Measurements from ENCODE around the gene HIPK3. TPM values are rescaled to one million over a fixed set of nuclear protein-coding genes. Genes with fewer than 3 reads are reported as not detected.
A peak's percentile ranks its signal among the peaks of the same experiment; 100 is the strongest.
"Not testable (repeated sequence)": the region's sequence is repeated elsewhere in the genome, so short reads cannot be mapped to it uniquely, and the experiment has no call there.

The HIPK3 gene
- 15.4 TPM for polyA plus RNA-seq (2013, experiment 1 of 2; ENCODE audit: insufficient read length)
- polyA plus RNA-seq (2013, experiment 2 of 2; ENCODE audit: insufficient read length): 19.7 TPM

- DNase-seq: peak; percentile 88
Observed at GRCh38 chr11:33257160-33257896, at the start of gene HIPK3. TSS of gene HIPK3 (plus strand) at chr11:33257381.

GRCh38 chr11:33207408-33207985, 49.7 kb upstream of the HIPK3 start:
- DNase-seq: peak; percentile 24

DNA sequence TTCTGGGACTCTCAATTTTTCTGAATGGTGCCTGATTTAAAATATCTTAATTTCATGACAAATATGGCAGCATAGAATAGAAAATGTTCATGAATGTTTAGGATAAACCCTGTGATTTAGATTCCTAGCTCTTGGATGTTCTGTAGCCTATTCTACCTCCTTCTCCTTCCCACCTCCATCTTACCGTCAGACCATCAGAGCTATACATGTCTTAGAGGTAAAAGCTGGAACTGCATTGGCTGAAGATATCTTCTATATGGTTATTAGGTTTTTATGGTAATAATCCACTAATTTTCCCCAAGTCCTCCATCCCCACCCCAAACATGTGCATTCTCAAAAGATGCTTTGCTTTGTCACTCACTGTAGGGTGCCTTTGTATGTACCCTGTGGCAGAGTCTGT, 49.0 kb upstream of the HIPK3 start:
- DNase-seq: no peak

GRCh38 chr11:33211153-33211552, 46.0 kb upstream of the HIPK3 start:
- DNase-seq: no peak

- no peak for DNase-seq
Observed at GRCh38 chr11:33211580-33211979, 45.6 kb upstream of the HIPK3 start.

DNA sequence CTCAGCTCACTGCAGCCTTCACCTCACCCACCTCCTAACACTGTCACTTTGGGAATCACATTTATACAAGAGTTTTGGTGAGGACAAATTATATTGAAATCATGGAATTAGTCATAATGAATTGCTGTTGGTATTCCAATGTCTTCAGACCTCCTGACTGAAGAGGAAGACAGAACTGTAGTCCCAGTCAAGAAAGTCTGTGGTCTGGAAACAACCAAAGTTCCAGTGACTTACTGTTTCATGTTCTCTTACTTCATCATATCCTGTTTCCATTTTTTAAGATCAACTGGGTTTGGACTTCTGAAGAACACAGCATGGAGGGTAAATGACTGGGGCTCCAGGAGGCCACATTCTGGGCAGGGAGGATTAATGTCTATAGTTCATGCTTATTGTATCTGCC, 43.0 kb upstream of the HIPK3 start:
- DNase-seq: no peak

DNA sequence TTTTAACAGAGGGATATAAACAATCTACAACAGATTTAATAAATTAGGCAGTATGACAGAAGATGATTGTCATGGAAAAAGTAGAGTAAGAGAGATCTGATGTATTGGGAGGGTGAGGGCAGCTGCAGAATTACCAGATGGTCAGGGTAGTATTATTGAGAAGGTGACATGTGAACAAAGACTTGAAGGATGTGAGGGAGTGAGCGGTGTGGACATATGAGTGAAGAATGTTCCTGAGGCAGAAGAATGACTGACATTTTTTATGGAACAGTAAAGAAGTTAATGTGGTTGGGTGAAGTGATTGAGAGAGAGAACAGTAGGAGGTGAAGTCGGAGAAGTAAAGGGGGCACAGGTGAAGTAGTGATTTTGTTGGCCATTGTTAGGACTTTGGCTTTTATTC, 42.4 kb upstream of the HIPK3 start:
- no peak for DNase-seq

DNA sequence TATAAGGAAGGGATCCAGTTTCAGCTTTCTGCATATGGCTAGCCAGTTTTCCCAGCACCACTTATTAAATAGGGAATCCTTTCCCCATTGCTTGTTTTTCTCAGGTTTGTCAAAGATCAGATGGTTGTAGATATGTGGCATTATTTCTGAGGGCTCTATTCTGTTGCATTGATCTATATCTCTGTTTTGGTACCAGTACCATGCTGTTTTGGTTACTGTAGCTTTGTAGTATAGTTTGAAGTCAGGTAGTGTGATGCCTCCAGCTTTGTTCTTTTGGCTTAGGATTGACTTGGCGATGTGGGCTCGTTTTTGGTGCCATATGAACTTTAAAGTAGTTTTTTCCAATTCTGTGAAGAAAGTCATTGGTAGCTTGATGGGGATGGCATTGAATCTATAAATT, 40.5 kb upstream of the HIPK3 start:
- not testable (repeated sequence) for DNase-seq

- no peak for DNase-seq
Observed at GRCh38 chr11:33222052-33222750, 35.0 kb upstream of the HIPK3 start.

DNA sequence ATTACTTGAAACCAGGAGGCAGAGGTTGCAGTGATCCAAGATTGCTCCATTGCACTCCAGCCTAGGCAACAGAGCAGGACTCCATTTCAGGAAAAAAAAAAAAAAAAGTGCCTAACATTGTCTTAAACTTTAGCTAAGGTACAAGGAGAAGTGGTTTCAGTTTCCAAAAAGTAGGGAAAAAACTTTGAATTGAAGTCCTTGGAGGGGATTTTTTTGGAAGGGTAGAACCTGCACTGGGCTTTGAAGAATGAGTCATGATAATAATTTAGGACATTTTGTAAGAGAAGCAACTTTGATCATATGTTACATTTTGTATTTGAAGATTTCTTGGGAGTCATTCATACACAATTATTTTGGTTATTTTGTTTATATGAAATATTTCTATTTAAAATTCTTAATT, 31.8 kb upstream of the HIPK3 start:
- no peak for DNase-seq

DNA sequence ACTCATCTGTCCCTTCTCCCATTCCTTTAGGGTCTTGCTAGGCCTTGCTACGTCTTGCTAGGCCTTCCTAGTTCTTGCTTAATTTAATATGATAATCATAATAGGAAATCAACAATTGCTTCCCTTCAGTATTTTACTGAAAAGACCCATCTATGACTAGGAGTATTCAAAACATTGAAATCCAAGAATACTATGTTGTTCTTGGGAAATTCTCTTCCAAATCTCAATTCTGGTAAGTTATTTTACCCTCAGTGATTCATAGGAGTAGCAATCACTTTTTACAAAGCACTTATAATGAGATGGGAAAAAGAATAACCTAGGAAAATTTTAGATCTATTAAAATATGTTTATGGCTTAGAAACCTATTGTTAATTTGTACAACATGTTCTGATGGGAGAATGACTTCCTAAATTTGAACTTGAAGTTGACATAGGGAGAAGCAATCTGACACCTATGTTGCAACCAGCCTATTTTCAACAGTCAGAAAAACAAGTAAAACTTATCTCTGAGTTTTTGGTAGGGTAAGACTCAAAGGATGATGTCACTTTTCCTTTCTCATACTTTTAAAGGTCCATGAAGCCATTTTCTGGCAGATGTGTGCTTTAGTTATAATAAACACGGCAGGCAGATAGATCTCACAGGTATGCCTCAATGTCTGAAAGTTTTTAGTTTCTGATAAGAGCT, 29.5 kb upstream of the HIPK3 start:
- no peak for DNase-seq

DNA sequence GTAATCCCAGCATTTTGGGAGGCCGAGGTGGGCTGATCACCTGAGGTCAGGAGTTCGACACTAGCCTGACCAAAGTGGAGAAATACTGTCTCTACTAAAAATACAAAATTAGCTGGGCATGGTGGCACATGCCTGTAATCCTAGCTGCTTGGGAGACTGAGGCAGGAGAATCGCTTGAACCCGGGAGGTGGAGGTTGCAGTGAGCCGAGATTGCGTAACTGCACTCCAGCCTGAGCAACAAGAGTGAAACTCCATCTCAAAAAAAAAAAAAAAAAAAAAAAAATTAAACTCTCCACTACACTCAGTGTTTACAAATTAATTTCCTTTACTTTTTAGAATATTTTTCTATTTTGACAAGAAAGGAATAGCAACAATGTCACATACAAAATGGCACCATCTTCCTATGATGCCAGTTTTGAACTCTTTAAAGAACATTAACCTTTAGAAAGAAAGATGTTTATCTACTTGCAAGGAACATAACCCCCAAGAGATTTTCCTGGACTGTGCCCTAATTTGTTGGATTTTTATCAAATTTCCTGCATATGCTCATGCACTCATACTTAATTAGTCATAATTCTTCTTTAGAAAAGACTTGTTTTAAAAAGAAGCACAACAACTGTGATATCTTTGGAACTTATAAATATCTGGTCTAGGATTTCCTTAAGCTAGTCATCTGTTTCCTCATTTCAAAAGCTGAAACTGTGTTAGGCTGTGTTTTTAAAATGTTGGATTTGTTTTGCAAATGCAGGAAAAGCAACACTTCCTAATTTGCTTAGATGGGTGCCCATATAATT, 22.6 kb upstream of the HIPK3 start:
- DNase-seq: no peak

GRCh38 chr11:33237039-33237597, 20.1 kb upstream of the HIPK3 start:
- no peak for DNase-seq

GRCh38 chr11:33242575-33242974, 14.6 kb upstream of the HIPK3 start:
- DNase-seq: no peak

DNA sequence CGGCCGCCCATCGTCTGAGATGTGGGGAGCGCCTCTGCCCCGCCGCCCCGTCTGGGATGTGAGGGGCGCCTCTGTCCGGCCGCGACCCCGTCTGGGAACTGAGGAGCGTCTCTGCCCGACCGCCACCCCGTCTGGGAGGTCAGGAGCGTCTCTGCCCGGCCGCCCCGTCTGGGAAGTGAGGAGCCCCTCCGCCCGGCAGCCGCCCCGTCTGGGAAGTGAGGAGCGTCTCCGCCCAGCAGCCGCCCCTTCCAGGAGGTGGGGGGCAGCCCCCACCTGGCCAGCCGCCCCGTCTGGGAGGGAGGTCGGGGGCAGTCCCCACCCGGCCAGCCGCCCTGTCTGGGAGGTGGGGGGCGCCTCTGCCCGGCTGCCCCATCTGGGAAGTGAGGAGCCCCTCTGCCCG, 13.5 kb upstream of the HIPK3 start:
- not testable (repeated sequence) for DNase-seq

DNA sequence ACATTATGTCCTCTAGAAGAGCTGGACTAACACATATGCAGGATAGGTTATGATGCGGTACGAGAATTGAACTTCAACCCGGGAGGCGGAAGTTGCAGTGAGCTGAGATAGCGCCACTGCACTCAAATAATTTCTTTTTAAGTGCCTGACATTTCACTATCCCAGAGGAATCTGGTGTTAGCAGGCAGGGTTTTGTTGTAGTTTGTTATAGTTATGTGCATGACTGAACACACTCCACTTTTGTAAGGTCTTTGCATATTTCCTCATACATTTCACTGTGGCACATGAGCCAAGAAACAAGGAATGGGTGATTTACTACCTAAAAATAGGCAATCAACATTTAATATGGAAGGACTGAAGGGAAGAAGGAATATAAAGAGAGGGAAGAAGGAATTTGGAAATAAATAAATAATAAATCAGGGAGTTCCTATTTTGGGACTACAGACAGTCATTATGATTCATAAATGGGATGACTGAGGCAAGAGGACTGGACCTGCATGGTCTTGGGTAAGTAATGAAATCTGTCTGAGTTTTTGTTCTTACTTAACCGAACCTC, 8.7 kb upstream of the HIPK3 start:
- DNase-seq: peak; percentile 56

DNA sequence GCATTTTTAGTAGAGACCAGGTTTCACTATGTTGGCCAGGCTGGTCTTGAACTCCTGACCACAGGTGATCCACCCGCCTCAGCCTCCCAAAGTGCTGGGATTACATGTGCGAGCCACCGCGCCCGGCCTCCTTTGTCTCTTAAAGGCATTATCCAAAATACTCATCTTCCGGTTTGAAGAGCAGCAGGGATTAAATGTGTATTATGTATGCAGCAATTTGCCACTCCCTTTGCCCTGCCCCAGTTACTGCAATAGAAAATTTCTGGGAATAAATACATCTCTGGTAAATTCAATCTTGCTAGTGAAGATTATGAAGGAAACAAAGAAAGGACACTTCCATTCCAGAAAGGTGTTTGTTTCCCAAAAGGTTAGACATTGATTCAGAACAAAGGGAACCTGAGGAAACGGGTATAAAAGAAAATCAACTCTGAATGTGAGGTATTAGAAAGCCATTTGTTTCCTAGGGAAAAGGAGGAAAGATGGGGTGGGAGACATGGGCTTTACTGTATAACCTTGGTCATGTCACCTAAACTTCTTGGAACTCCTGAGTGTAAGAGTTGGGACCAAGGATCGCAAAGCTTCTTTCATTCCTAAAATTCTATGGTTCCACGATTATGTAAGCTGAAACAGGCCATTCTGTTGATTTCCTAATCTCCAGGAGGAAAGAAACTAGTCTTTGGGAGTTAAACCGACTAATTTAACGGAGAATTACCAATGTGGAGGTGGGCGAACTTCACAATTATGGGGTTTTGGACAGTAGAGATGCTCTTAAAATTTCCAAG, 959 bp upstream of the HIPK3 start:
- DNase-seq: peak; percentile 26

DNA sequence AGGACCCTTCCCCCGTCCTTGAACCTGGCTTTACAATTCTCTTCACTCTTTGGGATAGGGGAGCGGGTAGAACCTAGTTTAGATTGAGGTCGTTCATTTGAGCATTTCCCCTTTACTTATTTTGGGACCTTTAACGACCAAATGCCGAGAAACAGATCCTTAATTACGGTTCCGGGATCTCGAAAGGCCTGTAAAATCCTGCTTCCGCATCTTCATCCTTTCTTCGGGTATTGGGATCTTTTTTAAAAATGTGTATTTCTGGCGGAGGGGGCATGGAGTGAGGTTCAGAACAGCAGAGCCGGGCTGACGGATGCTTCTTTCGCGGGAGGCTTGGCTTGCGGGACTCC, 395 bp upstream of the HIPK3 start:
- no peak for DNase-seq

DNA sequence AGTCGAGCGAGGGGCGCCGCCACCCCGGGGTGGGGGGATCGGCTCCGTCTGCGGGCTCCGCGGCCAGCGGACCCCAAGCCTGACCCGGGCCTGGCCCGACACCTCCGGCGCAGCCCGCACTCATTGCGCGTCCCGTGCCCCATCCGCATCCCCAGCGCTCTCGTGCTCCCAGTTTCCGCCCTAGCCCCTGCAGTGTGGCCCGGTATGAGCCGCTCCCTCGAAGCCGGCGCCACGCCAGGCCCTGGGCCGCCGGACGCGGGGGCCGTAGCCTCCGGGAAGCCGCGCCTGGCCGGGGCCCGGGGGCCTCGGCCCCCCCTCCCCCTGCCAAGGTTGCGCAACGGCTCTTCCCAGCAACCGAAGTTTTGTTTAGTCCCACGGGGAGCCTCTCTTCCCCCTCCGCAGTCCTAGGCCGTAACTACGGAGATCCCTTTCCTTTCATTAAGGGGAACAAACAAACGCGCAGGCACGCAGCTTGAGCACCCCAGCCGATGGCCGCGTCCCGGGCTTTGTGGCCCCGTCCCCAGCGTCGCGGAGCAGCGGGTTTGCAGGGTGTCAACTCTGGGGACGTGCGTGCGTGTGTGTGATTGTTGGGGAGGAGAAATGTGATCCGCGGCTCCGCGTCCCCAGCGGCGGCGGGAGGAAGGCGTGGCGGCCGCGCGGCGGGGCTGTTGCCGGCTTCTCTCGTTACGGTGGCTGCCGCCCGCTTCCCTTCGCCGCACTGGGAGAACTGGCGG, 883 bp downstream of the HIPK3 start:
- peak; percentile 88 for DNase-seq

- no peak for DNase-seq
Observed at GRCh38 chr11:33258631-33259205, 1.5 kb downstream of the HIPK3 start.

All from fibroblast of skin of scalp (primary cell).